Fibroblast of lung (primary cell): ENCODE measurements around the gene PIP5KL1. TPM values are rescaled to one million over a fixed set of nuclear protein-coding genes. Genes with fewer than 3 reads are reported as not detected.

Source experiments
- DNase-seq, 2 donors: peaks; one replicate each; pipeline versions ENCODE4 v3.0.0 to v3.0.0-alpha.2; 2010; ENCODE audit warnings: low read depth in 2 of 2
- H2AFZ ChIP-seq: 2 replicates; pipeline ENCODE4 v1.5.1; 2012; ENCODE audit warnings: low read length, control low read depth, inconsistent platforms
- H3K27ac ChIP-seq: 2 replicates; pipeline ENCODE4 v1.5.1; 2011; ENCODE audit warnings: low read length, control low read depth; ENCODE audit not compliant: insufficient read depth
- H3K27me3 ChIP-seq: 2 replicates; pipeline ENCODE4 v1.5.1; 2011; ENCODE audit warnings: mild to moderate bottlenecking, low read length; ENCODE audit not compliant: control insufficient read depth, insufficient read depth
- H3K36me3 ChIP-seq: 2 replicates; pipeline ENCODE4 v1.5.1; 2011; ENCODE audit warnings: low read length; ENCODE audit not compliant: control insufficient read depth, insufficient read depth
- H3K4me1 ChIP-seq: 2 replicates; pipeline ENCODE4 v1.5.1; 2011; ENCODE audit warnings: low read length; ENCODE audit not compliant: control insufficient read depth, insufficient read depth; ENCODE audit errors: extremely low read depth
- H3K4me2 ChIP-seq: 2 replicates; pipeline ENCODE4 v1.5.1; 2011; ENCODE audit warnings: low read length, control low read depth; ENCODE audit not compliant: insufficient read depth; ENCODE audit errors: extremely low read depth
- H3K4me3 ChIP-seq, 4 experiments: fragments of 200-600 bp in 1 of 4; sonication (generic) in 1 of 4; replicated peaks in 1 of 4; 2 replicates each; pipeline ENCODE4 v1.5.1; 2011 to 2016; ENCODE audit warnings: low read length in 4 of 4, low read depth in 3 of 4, mild to moderate bottlenecking in 3 of 4, control low read depth in 2 of 4, inconsistent platforms in 1 of 4, mixed read lengths in 1 of 4; ENCODE audit not compliant: insufficient read depth in 1 of 4; ENCODE audit errors: control extremely low read depth in 1 of 4
- H3K79me2 ChIP-seq: 2 replicates; pipeline ENCODE4 v1.5.1; 2012; ENCODE audit warnings: mild to moderate bottlenecking, low read length, inconsistent platforms; ENCODE audit not compliant: control insufficient read depth, insufficient read depth
- H3K9ac ChIP-seq: 2 replicates; pipeline ENCODE4 v1.5.1; 2011; ENCODE audit warnings: mild to moderate bottlenecking, low read length, control low read depth; ENCODE audit not compliant: insufficient read depth
- H3K9me3 ChIP-seq: 2 replicates; pipeline ENCODE4 v1.5.1; 2012; ENCODE audit warnings: low read depth, low read length; ENCODE audit not compliant: control insufficient read depth, insufficient read depth
- H4K20me1 ChIP-seq: 2 replicates; pipeline ENCODE4 v1.5.1; 2011; ENCODE audit warnings: low read length; ENCODE audit not compliant: control insufficient read depth, insufficient read depth; ENCODE audit errors: extremely low read depth
- EZH2 ChIP-seq: IDR thresholded peaks from 2 replicates; pipeline ENCODE4 v1.5.1; 2012; ENCODE audit warnings: low read length, control low read depth, mild to moderate bottlenecking; ENCODE audit errors: missing control alignments
- polyA plus RNA-seq, 2 donors: library from polyadenylated mRNA; depleted of rRNA in 1 of 2; stranded (reverse) in 1 of 2; unstranded in 1 of 2; fragments of >200 nt; gene quantifications; 2 replicates each; pipeline ENCODE4 v1.2.1, GENCODE V29; 2011 to 2012; ENCODE audit warnings: missing spikeins in 1 of 2
- total RNA-seq: library from RNA; depleted of rRNA; stranded (reverse); fragments of >200 nt; gene quantifications from 2 replicates; pipeline ENCODE4 v1.2.1, GENCODE V29; 2014
- TF ChIP-seq, protein P1 (sequence below), 2 donors: IDR thresholded peaks in 1 of 2; conservative IDR thresholded peaks in 1 of 2; 1 replicate in 1 of 2; 2 replicates in 1 of 2; pipeline ENCODE4 v1.5.1; 2011 to 2012; ENCODE audit warnings: low read length in 2 of 2, control low read depth in 1 of 2, inconsistent platforms in 1 of 2, low read depth in 1 of 2, mild to moderate bottlenecking in 1 of 2

The PIP5KL1 gene
- total and polyA plus RNA-seq, 2 donors (not counting 1 experiment from before 2014, with no cell fraction given), result 1.9 to 2.5 TPM

DNA sequence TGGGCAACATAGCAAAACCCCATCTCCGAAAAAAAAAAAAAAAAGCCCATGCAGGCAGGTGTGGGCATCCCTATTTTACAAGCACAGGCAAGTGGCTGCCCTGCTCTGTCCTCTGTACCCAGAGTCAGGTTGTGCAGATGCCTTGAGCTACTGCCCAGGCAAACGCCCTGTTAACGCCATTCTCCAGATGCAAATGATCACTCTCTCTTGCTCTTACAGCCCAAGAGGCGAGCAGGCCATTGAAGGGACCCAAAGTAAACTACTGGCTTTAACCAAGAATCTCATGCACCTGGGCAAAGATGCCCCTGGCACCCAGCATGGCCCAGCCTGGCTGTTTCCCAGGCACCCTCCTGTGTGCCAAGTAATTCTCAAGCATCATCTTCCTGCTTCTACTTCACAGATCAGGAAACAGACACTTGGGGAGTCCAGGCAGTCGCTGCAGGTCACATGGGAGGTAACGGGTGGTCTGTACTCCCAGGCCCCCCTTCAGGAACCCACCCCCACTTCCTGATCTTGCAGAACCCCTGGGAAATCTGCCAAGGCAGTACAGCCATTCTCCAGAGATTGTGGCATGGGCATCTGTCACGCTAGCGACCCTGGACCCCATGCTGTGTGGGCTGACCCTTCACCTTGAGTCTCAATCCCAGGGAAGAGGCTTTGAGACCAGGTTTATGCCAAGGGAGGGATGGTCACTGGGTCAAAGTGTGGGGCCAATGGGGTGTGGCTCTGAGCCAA is 36.0 kb upstream of the PIP5KL1 start:
- H3K4me1 ChIP-seq, result peaks cover 48% of the 10 kb centered on the region
- no peak for DNase-seq

DNA sequence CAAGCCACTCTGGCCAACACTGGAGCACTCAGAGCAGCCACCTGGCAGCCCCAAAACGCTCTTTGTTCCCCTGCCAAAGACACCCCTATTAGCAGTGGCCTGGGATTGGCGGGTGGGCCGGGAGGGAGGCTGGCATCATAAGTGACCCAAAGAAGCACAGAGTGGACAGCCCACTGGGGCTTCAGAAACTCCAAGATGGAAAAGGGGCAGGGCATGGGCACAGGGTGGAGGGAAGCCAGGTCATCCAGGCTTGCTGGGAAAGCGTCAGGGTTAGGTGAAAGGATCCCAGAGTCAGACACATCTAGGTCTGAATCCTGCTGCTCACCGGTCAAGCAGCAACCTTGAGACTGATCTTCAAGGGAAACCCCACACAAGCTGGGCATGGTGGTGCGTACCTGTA is 35.4 kb upstream of the PIP5KL1 start:
- Histone ChIP-seq H3K27me3 (no peaks in the 10 kb centered on the region), H2AFZ (no peak overlapping the region), H3K4me2 (peak overlapping the region; percentile 34), H3K36me3 (peaks cover 1% of the 10 kb centered on the region), H3K4me1 (peaks cover 46% of the 10 kb centered on the region), H3K9me3 (no peaks in the 10 kb centered on the region), H4K20me1 (no peaks in the 10 kb centered on the region), H3K4me3 (no peak overlapping the region), H3K79me2 (peaks cover 27% of the 10 kb centered on the region), H3K27ac (peak overlapping the region; percentile 84), H3K9ac (peak overlapping the region; percentile 16)
- DNase-seq, result no peak
- no peak for TF ChIP-seq EZH2
- TF ChIP-seq, protein P1, sequence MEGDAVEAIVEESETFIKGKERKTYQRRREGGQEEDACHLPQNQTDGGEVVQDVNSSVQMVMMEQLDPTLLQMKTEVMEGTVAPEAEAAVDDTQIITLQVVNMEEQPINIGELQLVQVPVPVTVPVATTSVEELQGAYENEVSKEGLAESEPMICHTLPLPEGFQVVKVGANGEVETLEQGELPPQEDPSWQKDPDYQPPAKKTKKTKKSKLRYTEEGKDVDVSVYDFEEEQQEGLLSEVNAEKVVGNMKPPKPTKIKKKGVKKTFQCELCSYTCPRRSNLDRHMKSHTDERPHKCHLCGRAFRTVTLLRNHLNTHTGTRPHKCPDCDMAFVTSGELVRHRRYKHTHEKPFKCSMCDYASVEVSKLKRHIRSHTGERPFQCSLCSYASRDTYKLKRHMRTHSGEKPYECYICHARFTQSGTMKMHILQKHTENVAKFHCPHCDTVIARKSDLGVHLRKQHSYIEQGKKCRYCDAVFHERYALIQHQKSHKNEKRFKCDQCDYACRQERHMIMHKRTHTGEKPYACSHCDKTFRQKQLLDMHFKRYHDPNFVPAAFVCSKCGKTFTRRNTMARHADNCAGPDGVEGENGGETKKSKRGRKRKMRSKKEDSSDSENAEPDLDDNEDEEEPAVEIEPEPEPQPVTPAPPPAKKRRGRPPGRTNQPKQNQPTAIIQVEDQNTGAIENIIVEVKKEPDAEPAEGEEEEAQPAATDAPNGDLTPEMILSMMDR (conservative IDR thresholded peaks at IDR 0.05 in 1 of 2, IDR thresholded peaks at IDR 0.05 in 1 of 2; ENCODE audit: low read depth in 1 of 2, low read length in 2 of 2), result no peak

More for the DNA sequence above, 36.0 kb upstream of the PIP5KL1 start:
- Histone ChIP-seq H3K4me3 (no peak overlapping the region), H3K36me3 (peaks cover 1% of the 10 kb centered on the region), H2AFZ (no peak overlapping the region), H4K20me1 (no peaks in the 10 kb centered on the region), H3K27me3 (no peaks in the 10 kb centered on the region), H3K79me2 (peaks cover 30% of the 10 kb centered on the region), H3K27ac (peak overlapping the region; percentile 84), H3K4me2 (no peak overlapping the region), H3K9ac (no peak overlapping the region), H3K9me3 (no peaks in the 10 kb centered on the region)
- TF ChIP-seq, protein P1 (conservative IDR thresholded peaks at IDR 0.05 in 1 of 2, IDR thresholded peaks at IDR 0.05 in 1 of 2; ENCODE audit: low read depth in 1 of 2, low read length in 2 of 2), result no peak
- TF ChIP-seq EZH2, result no peak

DNA sequence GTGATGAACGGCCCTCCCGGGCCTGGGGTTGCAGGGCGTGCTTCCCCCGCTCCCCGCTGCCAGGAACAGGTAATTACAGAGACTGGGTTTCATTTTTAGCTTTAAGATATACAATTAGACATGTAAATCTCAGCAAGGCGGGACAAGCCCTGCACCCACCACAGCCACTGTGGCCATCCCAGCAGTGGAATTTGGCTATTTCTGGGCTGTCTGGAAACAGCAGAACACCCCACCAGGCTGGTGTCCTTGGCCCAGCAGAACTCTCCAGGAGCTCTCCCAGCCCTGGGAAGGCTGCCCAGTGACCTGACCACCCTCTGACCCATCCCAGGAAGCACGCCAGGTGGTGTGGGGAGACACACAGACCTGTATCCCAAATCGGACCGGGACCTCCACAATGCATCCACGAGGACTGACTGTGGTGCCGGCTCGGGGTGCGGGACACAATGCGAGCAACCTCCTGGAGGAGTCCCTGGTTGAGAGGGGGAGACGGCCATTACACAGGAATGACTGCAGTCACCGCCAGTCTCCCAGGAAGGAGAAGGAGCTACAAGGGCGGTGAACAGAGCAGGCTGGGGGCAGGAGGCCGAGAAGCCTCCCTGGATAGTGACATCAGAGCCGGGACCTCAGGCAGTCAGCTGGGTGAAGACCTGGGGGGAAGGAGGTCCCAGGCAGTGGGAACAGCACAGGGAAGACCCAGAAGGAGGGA is 32.9 kb upstream of the PIP5KL1 start:
- H2AFZ ChIP-seq, result no peak overlapping the region
- H3K4me1 ChIP-seq, result peaks cover 35% of the 10 kb centered on the region
- no peak overlapping the region for H3K4me2 ChIP-seq
- H3K27ac ChIP-seq, result no peak overlapping the region
- H3K36me3 ChIP-seq, result peaks cover 1% of the 10 kb centered on the region
- no peaks in the 10 kb centered on the region for H3K27me3 ChIP-seq
- no peak overlapping the region for H3K4me3 ChIP-seq
- DNase-seq, result no peak
- H3K9me3 ChIP-seq, result no peaks in the 10 kb centered on the region
- no peaks in the 10 kb centered on the region for H4K20me1 ChIP-seq
- TF ChIP-seq, protein P1 (conservative IDR thresholded peaks at IDR 0.05 in 1 of 2, IDR thresholded peaks at IDR 0.05 in 1 of 2; ENCODE audit: low read depth in 1 of 2, low read length in 2 of 2), result no peak
- no peak for TF ChIP-seq EZH2
- H3K9ac ChIP-seq, result no peak overlapping the region
- H3K79me2 ChIP-seq, result peaks cover 26% of the 10 kb centered on the region
